ACHN (cell line): ENCODE measurements around the gene HLA-E.

ENCODE experiments used
- DNase-seq: peaks from one replicate; pipeline ENCODE4 v3.0.0-alpha.2; 2015
- in situ Hi-C: cut with HindIII; loops from 2 replicates; pipeline ENCODE4 v1.10.0; 2017; ENCODE audit warnings: low sequenced_read_pairs, low pct_ligation_motif_present, low pct_unique_long_range_greater_than_20kb

HLA-E gene

GRCh38 chr6:30489081-30490025, at the start of gene HLA-E:
HLA-E (plus strand) TSS chr6:30489509; CDS start chr6:30489532, 23 bp downstream.
- DNase-seq = peak; percentile 98
- in situ Hi-C loops = no loop called here

GRCh38 chr6:30441171-30441570, 48.1 kb upstream of the HLA-E start:
- no peak for DNase-seq
- in situ Hi-C loops = no loop called here

DNA sequence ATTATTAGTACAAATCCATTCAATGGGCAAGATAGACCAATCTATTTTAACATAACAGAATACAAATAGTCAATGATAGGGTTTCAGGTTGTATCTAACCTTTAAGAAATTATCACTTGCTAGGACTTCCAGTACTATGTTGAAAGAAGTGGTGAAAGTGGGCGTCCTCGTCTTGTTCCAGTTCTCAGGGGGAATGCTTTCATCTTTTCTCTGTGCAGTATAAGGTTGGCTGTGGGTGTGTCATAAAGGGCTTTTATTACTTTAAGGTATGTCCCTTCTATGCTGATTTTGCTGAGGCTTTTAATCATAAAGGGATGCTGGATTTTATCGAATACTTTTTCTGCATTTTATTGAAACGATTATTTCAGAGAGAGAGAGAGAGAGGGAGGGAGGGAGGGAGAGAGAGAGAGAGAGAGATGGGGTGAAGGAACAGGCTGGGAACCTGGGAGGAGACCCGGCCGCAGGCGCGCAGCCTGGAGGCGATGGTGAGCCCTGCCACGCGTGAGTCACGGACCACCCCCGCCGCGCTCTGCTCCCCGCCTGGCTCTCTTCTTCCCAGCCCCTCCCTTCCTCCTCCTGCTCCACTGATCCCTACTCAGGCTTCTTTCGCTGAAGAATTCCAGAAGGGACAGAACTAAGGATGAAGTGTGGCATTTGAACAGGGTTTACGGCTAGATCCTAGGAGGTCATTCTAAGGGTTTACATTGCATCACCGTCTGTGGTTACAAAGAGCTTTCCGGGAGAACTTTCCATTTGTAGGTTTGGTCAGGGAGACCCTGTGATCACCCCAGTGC, 45.5 kb upstream of the HLA-E start:
- peak; percentile 23 for DNase-seq
- in situ Hi-C loops = no loop called here

DNA sequence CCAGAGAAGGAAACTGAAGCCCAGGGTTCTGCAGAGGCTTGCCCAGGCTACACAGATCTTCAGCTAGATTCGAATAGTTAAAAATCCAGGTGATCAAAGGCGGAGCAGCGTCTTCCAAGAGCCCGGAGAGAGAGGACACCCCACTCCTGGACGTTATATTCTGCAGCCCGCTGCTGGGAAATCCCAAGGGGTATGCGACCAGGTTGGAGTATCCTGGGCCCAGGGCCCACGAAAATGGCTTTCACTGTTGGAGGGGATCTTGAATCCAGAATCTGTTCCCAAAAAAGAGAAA, 44.9 kb upstream of the HLA-E start:
- in situ Hi-C loops = no loop called here
- DNase-seq = no peak

- no peak for DNase-seq
- in situ Hi-C loops = no loop called here
Observed at GRCh38 chr6:30446259-30446658, 43.0 kb upstream of the HLA-E start.

GRCh38 chr6:30447237-30447636, 42.1 kb upstream of the HLA-E start:
- peak; percentile 21 for DNase-seq
- in situ Hi-C loops = no loop called here

GRCh38 chr6:30450548-30450908, 38.8 kb upstream of the HLA-E start:
- DNase-seq = no peak
- in situ Hi-C loops = no loop called here

- DNase-seq = no peak
- in situ Hi-C loops = no loop called here
Observed at GRCh38 chr6:30450909-30451841, 38.1 kb upstream of the HLA-E start.

DNA sequence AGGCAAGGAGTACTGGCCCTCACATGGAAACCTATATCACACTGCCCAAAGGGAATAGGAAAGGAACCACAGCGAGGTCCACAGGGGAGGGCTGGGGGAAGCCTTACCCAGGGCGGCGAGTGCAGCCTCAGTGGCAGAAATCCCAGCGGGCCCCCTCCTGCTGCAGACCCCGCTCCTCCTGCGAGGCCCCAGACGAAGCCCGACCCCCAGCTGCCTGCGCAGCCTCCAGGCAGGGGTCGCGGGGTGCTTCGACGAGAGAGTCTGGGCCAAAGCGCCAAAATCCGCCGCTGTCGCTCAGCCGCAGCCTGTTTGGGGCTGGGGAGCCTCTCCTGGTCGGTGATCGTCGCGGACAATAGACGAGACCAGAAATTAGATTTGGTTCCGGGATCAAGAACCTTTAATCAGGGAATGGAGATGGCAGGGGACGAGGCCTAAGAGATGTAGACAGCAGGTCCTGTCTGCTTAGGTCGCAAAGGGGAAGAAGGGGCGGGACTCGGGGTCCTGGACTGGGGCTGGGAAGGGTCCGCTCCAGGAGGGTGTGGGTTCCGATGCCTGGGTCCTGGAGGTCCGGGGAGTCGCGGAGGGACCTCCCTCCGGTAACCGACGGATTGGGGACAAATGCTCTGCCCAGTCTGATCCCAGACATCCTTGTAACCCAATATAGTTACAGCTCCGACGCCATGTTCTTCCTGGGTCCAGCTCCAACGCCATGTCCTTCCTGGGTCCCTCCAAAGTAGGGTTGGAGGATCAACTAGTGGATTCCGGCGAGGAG, 36.4 kb upstream of the HLA-E start:
- DNase-seq = no peak
- in situ Hi-C loops = no loop called here

DNA sequence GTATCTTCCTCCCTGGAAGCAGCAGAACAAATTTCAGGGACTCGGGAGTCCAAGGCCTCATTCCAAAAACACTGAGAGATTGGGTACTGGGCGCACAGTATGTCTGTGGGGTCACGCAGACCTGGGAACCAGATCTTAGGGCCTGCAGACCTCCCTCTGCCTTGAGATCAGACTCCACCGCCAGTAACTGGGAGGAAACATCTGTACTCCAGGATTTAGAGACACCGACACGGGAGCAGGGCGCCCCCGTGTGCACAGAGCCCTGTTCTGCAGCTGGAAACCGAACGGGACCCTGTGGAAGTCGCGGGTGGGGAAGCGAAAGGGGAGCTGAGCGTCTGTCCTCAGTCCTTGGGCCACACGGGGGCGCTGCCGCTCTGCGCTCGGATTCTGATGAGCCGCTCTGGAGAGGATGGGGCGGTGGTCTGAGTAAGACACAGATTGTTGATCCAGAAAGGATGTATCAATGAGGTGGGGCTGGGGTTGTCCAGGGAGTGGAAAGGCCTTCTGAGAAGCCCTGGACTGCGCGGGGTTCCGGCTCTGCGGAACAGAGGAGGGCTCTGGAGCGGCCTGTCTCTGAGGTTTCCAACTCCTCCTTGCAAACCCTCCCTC, 35.7 kb upstream of the HLA-E start:
- in situ Hi-C loops = no loop called here
- DNase-seq = peak; percentile 88

- in situ Hi-C loops = no loop called here
- DNase-seq = no peak
Observed at GRCh38 chr6:30459145-30459544, 30.2 kb upstream of the HLA-E start.

- in situ Hi-C loops = no loop called here
- no peak for DNase-seq
Observed at GRCh38 chr6:30461055-30461454, 28.3 kb upstream of the HLA-E start.

GRCh38 chr6:30462482-30462881, 26.8 kb upstream of the HLA-E start:
- in situ Hi-C loops = no loop called here
- no peak for DNase-seq

- in situ Hi-C loops = no loop called here
- DNase-seq = no peak
Observed at GRCh38 chr6:30463242-30463641, 26.1 kb upstream of the HLA-E start.

DNA sequence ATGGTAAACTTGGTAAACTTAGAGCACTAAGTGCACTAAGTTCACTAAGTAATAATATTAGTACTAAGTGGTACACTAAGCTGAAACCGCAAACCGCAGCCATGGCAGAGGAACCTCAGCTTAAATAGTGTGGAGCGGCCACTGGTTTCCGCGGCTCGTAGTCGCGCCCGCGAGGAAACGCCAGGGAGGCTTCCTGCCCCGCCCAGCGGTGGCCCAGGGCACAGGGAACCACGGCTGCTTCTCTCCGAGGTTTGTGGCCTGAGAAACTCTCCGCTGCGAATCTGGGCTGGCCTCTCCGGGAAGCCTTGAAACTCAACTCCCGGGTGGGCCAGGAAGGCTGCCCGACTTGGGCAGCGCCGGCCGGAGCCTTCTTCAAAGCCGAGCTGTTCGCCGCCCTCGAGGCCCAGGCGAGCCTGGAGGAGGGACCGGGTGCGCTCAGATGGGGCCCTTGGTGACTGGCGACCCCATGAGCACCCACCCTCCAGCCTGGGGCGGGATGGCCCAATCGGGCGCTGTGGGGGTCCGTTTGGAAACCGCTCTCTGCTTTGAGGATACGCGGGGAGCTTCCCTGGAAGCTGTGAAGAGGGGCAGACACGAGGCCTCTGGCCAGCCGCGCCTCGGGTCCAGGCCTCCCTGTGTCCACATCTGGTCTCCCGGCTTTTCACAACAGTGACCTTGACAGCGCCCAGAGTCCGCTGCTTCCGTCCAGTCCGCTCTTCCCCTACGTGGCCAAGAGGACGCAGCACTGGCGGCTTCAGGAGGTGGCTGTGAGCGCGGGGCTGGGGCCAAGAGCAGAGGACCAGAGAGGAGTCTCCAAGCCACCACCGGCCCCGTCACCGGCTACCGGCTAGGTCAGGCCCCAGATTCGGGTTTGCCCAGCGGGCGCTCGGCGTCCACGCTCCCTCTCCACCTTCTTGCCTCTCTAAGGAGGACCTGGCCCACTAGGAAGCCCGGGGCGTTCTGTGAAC, 25.4 kb upstream of the HLA-E start:
- in situ Hi-C loops = no loop called here

GRCh38 chr6:30465595-30466306, 23.6 kb upstream of the HLA-E start:
- in situ Hi-C loops = no loop called here

More for the DNA sequence above, 25.4 kb upstream of the HLA-E start:
- DNase-seq = no peak

More at GRCh38 chr6:30465595-30466306, 23.6 kb upstream of the HLA-E start:
- DNase-seq = no peak
